Fibroblast of skin of scalp (primary cell): ENCODE measurements around the gene MBNL3.

ENCODE experiments used
- DNase-seq: peaks from one replicate; pipeline ENCODE4 v3.0.0-alpha.2; 2013

Gene MBNL3

DNA sequence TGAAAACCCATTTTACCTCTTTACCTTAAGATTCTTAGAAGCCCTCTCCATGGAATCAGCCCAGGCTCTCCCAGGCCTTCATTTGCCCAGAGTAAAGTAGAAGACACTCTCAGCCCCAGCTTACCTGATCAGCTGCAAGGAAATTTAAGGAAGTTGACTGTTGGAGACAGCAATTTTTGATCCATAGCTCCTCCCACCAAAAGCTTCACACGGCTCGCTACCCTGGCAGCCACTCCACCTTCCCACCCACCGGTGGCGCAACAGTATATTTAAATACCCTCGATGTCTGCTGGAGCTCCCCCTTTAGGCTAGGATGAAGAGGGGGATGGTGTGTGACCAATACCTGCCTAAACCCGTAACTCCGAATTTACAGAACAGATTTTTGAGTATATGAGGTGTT, 75.4 kb downstream of the MBNL3 start:
- DNase-seq, result no peak

DNA sequence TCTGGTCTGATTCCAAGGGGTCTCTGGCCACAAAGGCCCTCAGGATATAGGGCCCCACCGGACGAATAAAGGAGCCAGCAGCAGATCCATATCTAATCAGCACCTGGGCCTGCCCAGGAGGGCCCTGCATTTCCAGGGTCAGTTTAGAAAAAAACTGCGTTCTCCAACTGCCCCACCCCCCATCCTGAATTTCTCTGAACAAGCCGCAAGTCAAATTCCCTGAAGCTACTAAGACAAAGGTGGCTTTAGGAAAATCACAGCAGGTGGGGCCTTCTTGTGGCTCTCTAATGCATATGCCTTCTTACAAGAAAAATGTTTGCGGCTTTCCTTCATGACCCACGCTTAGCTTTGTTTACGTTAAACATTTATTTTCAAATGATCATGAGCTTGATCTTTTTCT, 76.6 kb downstream of the MBNL3 start:
- DNase-seq, result no peak

DNA sequence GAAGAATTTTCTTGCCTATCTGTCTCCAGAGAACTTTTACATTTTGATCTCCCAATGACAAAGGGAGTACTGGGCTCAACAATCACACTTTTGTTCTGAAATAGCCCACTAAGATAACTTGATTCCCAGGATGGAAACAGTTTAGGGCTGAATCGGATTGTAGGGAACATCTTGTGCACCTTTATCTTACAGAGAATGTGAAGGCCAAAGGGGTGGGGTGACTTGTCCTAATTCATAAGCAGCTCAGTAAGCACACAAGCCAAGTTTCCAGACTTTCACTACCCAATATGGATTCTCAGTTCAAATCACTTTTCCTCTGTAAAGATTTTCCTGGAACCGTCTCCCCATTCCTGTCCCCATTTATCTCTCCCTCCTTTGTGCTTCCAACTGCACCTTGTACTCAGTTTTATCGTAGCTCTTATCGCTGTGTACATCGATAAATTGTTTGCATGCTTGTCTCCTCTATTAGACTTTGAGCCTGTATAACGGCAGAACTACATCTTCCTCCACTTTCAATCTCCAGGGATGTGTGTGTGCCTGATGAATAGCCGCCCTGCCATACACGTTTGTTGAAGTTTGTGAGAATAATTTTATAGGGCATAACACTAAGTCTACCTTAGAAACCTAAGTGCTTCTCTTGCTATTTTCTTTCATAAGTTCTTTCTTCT, 77.4 kb downstream of the MBNL3 start:
- DNase-seq, result no peak

DNA sequence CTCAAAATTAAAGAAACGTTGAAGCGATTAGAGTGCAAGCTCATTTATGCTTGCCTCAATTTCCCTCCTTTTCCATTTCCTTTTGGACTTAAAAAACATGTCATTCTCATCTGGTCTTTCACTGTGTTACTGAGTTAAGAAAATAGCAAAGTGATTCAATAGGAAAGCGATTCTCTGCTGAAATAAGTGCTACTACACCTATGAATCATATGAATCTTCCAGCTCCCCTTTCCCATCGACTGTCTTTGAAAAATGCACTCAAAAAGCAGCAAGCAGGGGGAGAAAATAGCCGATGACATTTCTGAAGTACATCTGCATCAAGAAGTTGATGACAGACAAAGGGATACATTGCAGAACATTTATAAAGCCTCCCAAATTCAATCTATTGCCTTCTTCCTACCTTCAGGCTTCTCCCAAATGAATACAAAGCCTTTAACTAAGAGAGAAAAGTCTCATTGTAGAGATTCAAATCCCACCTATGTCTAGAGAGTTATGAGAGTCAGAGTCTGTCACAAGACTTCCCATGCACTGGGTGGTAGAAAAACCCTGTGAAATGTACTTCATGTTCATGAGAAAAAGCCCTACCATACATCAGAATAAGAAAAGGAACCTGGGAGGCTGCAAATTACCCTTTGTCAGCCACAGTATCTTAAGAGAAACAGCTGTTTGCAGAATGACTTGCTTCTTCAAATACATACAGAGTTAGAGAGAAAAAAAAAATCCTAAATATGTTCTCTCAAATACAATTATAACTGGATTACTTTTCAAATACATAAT, 78.9 kb downstream of the MBNL3 start:
- DNase-seq, result no peak

DNA sequence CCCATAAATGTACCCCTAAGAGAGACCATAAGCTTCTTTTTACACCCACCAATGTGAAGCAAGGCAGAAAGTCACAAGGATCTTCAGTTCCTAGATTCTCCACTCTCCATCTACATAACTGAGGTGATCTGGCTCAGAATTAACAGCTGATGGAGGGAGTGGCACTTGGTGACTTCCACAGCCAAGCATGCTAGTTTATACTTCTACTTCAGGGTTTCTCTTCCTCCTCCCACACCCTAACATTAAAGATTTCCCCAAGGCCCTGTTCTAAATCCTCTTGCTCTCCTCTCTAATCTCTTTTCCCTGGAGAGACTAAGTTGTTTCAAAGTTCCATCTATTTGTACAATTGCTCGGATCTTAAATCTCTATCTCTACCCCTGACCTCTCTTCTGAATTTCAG, 81.1 kb downstream of the MBNL3 start:
- DNase-seq, result no peak

DNA sequence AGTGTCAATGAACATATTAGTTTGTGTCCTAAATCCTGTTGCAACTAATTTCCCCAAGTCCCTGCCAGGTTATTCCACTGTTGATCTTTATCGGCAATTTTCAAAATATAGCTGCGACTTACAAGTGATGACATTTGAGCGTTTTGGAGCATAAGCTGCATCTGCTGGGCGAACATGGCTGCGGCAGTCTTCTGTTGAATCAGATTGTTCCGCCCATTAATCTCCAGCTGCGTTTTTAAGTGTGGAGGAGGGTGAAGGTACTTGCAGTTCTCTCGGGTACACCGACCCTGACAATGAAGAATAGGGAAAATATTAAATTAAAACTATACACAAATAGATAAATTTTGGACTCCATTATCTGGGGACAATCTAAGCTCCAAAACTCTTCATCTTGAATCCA, 82.7 kb downstream of the MBNL3 start:
- no peak for DNase-seq

DNA sequence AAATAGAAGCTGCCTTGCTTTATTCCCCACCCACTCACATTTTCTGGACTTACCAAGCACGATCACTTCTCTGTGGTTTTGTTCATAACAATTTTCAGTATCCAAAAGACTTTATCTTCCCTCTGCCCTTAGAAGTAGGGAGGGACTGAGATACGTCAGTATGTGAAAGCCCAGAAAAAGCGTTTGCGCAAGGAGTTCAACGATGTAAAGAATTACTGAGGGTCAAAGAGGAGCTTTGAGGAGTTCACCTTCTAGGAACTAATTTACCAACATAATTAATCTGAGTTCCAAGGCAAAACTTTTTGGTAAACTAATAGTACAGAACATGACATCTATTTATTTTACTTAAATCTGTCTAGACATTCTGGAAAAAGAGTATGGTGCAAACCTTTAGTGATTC, 84.6 kb downstream of the MBNL3 start:
- no peak for DNase-seq

DNA sequence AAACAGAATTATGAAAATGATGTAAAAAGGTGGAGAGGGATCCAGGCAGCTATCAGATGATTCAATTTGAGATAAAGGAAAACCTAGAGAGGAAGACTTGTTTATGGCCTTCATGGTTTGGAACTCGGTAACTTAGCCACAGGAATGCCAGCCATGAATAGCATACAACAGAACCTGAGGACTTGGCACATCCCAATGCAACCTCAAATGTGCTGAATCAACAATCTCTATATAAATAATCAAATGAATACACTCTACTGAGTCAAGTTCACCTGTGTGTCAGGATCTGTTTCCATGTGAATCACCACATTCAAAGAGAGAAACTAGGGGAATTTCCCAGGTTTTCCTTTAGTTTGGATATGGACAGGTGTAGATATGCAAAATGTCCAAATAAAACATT, 86.9 kb downstream of the MBNL3 start:
- no peak for DNase-seq

DNA sequence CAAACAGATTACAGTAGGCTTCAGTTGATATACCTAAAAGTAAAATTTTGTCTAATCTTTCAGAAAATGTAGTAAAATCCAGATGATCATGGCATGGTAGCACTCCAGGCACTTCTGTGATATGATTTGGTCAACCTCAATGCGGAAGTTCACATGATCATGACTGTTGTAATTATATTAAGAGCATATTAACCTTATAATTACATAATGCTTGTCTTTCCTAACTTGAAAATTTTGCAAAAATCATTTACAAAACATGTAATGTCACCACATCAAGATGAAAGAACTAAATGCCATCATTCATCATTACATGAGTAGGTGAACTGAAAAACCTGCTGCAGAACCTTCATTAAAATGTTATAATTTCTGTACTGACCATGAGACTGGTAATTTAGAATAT, 88.1 kb downstream of the MBNL3 start:
- no peak for DNase-seq

DNA sequence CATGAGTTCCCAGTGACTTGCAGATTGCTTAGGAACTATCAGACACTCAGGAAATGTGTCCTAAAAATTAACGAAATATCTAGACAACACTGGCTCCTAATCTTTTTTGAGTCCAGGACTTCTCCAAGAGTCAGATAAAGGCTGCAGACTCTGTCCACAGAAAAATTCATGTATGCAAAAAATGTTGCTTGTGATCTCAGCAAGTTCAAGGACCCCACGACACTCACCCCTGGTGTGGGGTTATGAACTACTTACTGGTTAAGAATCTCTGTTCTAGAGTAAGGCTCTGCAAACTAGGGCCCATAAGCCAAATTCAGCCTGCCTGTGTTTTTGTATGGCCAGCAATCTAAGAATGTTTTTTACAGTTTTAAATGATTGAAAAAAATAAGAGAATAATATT, 93.2 kb downstream of the MBNL3 start:
- no peak for DNase-seq

DNA sequence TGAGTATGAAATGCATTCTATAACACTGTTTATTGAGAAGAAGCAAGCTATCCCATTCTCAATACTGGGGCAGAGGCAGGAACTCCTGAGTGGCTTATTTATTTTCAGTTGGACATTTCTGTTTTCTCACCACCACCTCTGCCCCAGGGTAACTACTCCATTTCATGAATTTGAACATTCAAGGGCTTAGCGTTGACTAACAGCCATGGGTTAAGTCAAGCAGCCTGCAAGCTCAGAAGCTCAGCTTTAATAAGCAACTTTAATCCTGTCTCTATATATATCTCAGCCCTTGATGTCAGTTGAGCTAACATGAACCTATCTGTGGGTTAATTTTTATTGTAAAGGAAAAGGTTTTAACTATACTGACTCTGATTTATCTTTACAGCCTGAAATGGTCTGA, 93.8 kb downstream of the MBNL3 start:
- no peak for DNase-seq

DNA sequence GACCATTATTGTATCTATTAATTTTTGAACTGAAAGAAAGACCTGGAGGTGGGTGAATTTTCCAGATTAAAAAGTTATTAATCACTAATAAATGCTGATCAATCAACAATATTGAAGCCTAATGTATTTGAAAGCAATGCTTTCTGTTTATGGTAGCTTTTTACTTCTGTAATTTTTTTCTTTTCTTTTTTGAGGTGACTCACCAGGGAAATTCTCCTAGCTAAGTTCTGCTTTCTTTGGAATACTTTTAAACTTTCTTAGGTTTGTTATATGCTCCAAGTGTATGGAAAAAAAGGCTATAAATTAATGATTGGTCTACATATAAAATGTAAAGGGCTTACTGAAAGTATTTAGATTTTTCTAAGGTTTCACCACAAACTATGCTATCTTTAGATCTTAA, 94.2 kb downstream of the MBNL3 start:
- DNase-seq, result no peak

DNA sequence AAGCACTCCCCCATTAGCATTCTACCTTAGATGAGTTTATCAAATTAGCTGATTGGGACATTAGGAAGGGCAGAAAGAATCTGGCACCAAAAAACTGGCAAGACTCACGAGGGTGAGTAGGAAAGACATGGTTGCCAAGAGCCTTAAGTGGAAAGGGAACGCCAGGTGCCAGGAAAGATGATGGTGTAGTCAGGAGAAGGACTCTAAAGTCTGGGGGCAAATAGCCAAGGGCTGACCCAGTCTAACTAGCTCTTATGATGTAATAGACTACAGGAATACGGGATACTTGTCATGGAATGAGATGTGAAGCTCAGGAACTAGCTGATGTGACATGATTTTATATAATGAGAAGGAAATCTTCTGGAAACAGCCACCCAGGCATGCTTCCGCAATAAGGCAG, 94.8 kb downstream of the MBNL3 start:
- no peak for DNase-seq

DNA sequence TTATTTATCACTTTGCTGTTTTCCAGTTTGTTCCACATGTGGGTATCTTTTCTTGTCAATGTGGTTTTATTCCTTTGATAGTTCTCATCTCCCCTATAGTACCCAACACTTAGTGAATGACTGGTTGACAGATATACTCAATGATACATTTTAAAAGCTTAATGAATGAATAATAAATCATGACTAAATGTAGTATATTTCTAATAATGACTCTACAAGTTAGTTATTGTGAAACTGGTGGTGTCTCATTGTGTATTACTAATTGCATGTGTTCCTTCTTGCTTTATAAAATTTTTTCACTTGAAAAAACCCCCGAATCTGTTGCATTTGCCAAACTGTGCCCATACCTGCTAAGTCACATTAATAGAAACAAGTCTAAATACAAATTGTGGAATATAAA, 95.4 kb downstream of the MBNL3 start:
- no peak for DNase-seq

DNA sequence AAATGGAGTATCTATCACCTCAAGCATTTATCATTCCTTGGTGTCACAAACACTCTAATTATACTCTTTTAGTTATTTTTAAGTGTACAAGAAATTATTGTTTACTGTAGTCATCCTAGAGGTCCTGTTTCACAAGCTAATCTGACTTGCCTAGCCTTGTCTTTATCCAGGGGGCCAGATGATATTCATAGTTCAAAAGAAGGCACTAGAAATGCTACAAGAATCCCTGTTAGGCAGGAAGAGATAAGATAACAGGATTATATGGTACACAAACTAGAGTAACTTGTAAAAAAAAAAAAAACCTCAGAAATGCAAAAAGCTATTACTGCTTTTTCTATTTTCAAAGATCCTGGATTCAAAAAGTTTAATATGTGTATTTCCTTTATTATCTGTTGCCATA, 95.8 kb downstream of the MBNL3 start:
- no peak for DNase-seq

DNA sequence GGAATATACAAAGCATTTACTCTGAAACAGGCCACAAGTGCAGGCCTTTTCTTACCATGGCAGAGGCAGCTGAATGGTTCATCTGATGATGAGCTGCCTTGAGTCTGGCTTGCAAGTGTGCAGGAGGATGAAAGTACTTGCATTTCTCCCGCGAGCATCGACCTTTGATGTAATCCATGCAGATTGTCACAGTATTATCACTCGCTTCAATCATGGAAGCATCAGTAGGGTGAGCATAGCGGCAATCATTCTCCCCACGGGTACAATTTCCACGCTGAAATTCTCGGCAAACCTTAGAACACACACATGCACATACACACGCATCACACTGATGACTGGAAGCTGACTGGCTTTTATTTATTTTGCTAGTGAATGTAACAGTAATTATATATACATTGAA, 98.0 kb downstream of the MBNL3 start:
- DNase-seq, result no peak

DNA sequence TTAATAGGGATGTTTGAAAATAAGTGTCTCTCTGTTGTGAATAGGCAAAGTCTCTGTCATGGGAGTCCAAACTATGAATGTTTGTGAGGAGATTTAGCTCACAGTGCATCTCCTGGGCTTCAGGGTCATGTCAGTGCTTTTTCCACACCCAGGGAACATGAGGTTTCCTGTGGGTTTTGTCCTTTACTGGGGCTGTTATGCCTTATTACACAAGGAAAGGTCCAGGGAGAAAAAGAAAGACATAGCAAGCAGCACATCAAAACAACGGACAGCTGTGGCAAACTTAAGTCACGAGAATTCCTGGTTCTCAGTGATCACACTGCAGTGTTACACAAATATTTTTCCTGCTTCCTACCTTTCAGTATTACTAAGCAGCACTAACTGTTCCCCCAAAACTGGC, 99.4 kb downstream of the MBNL3 start:
- no peak for DNase-seq

DNA sequence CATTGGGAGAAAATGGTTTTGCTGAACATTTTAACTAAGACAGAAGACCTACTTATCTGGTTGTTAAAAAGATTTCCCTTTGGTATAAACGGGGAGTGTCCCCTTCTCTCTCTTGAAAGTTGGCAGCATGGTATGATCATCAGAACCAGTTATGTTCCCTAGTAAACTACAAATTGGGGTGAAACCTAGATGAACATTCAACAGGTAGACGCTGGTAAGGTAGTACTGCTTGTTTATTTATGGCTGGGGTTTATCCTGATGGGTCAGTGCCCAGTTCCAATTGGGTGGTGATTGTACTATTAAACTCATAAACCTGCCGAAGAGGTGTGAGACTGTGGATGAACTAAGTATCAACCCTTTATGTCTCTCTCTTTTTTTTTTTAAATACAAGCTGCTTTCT, 100.5 kb downstream of the MBNL3 start:
- no peak for DNase-seq

DNA sequence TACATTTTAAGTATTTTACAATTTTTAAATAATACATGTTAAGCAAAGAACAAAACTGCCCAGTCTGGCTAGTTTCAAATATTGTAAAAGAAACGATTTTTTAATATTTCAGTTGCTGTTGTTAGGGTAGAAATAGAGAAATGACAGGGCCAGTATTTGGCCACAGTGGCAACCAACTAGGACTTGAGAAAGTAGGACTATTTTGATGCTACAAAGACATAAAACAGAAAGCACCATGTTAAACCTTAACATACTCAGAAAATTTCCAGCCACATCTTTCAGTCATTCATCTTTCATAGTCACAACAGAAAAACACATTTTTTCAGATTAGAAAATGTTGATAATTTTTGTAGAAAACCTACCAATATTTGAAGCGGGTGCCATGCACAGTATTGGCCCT, 104.5 kb downstream of the MBNL3 start:
- DNase-seq, result no peak

DNA sequence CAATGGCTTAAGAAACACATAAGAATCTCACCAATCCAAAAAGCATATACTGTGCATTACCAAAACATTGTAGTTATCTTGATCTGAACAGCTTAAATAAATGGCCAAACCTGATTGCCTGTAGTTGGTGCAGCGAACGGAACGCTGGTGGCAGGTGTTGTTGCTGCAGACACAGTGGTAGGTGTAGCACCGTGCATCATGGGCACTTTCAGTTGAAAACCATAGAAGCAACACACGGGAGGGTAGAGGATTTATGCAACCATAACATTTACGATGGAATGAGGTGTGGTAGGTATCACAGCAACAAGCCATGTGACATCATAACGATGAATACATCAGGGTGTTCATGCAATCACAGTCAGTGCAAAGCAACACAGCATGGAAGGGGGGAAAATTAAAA, 106.8 kb downstream of the MBNL3 start:
- DNase-seq, result no peak

DNA sequence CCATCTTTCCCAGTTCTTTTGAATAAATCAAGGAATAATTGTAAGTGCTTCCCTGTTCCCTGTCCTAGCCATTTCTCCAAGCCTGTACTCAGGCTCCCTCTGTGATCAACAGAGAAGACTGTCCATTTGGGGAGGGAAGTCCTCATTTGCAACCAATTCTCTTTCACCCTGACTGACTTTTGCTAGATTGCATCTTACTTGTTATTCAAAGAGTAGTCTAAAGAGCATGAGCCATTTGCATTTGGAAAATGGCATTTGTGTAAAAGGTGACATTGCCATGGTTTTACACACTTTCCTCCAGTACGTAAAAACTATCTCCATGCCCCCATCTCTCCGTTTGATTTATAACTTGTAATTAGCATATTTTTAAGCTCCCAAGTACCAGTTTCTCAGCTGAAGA, 110.6 kb downstream of the MBNL3 start:
- no peak for DNase-seq

DNA sequence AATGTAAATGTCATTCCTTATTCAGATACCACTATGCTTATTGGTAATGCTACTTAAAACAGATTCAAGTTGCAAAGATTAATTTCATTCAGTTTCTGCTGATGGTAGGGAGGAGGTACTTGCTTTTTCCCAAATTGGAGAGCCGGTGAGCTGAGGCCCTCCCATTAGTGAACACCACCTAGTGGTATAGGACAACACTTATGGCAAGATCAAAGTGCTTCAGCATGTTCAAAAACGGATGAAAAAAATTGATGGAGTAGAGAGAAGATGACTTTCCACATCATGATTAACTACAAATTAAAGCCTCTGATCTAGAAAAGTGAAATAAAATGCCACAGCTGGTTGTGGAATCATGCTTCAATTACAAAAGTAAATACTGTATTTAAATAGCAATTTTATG, 112.9 kb downstream of the MBNL3 start:
- no peak for DNase-seq

DNA sequence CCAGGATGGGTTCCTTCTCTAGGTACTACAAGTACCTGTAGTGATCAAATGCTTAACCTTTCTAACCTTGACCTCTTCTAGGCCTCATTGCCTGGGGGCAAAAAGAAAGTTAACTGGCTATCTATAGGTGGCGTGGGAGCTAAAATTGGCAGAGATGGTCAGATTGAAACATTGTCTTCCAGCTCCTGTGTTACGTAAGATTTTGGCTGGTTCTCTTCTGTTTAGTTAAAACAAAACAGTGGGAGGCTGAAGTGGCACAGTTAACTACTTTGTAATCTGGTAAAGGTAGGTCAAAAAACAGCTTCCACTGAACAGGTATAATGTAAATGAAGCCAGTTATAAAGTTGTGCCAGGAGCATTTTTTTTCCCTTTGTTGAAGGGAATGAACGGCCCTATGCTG, 115.2 kb downstream of the MBNL3 start:
- DNase-seq, result no peak

DNA sequence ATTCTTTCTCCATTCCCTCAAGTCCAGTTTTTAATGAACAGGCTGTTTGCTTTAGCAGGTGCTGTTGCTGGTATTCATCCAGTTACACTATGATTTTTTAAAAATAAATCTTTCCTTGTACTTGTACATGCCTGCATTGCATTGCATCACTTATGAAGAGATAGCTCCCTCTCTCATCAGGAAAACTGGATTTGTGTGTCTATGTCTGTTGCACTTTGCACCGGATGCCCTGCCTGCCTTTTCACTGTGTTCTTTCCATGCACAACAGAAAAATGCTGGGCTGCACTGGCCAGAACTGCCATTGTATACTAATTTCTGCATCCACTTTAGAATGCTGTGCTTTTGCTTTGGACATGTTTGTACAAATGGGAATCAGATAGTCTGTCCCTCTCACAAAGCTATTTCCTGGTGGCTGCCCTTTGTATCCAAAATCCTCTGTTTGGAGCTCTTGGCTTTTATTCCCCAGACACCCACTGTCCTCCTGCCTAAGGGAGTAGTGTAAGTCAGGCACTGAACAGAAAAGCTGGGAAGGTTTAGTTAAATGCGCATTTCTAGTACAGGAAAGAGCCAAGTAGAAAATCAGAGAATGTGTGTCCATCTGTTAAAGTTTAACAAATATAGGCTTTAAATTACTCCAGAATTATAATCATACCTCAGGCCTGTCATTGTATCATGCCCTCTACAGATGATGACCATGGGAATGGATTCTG, 119.1 kb downstream of the MBNL3 start:
- DNase-seq, result no peak
